ENCODE measurements around the gene DOLK.

GRCh38 chr9:128901379-128901778 lies 46.0 kb downstream of the DOLK start:
- TF ChIP-seq CTCF (IDR thresholded peaks at IDR 0.05) (no peak), POLR2A (IDR thresholded peaks at IDR 0.05) (no peak)
